ENCODE measurements around the gene LARP1. TPM values are rescaled to one million over a fixed set of nuclear protein-coding genes. Genes with fewer than 3 reads are reported as not detected.

The LARP1 gene
- total RNA-seq, 2 experiments from 2014 or later: 214 to 218 TPM

DNA sequence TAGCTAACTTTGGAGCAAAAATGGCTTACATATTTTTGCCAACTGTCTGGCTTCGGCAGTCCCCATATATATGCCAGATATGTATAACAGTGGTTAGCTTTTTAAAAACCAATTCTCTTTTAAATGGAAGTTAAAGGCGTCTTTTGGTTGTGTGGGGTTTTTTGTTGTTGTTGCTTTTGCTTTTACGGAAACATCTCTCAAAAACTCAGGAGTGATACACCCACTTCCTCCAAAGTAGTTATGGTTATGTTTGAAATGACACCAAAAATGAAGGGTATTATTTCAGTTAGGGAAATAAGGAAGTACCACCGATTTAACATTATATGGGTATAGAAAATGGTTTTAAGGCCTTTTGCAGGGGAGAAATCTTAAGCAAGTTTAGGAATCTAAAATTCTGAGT lies 105.6 kb downstream of the LARP1 start:
- Mint-ChIP-seq H3K9me3 (no peaks in the 10 kb centered on the region), H3K4me3 (peak overlapping the region; percentile 100), H3K27ac (peak overlapping the region; percentile 96), H3K4me1 (ENCODE audit: low read depth) (peaks cover 48% of the 10 kb centered on the region), H3K36me3 (ENCODE audit: low read depth) (peaks cover 57% of the 10 kb centered on the region), H3K27me3 (no peaks in the 10 kb centered on the region)
- POLR2A ChIA-PET: interaction anchor here (0.7 kb wide), 1 partner anchor 77 kb away, joined by 3 read pairs; the partner anchor contains the start of gene GEMIN5
- intact Hi-C loops (cut with micrococcal nuclease): no loop called here
- no peak for TF ChIP-seq CTCF (IDR thresholded peaks at IDR 0.05)
- DNase-seq (no peak), ATAC-seq (no peak)
- CTCF ChIA-PET: interaction anchor here (0.7 to 0.8 kb wide), 2 partner anchors 85 to 211 kb away, joined by 4 read pairs; no protein-coding TSS in a partner anchor

DNA sequence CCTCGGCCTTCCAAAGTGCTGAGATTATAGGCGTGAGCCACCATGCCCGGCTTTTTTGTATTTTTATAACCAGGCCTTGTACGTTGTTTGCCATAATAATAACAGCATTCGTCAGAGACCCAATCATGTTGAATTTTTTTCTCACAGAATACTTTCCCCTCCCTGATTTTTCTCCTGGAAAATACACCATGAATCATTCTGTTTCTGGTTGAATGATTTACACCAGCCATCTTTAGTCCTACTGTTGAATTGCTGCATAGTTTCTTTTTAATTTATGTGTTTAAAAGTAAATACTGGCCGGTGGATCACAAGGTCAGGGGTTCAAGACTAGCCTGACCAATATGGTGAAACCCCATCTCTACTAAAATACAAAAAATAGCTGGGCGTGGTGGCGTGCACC lies 106.8 kb downstream of the LARP1 start:
- intact Hi-C loops (cut with micrococcal nuclease): no loop called here
- Mint-ChIP-seq H3K9me3 (no peaks in the 10 kb centered on the region), H3K27ac (peak overlapping the region; percentile 46), H3K27me3 (no peaks in the 10 kb centered on the region), H3K4me3 (peak overlapping the region; percentile 33), H3K4me1 (ENCODE audit: low read depth) (peaks cover 53% of the 10 kb centered on the region), H3K36me3 (ENCODE audit: low read depth) (peaks cover 66% of the 10 kb centered on the region)
- no peak for ATAC-seq
- CTCF ChIA-PET: interaction anchor here (1.1 kb wide), 1 partner anchor 212 kb away, joined by 3 read pairs; no protein-coding TSS in a partner anchor
- POLR2A ChIA-PET: no interaction called here
- DNase-seq: no peak
- TF ChIP-seq CTCF (IDR thresholded peaks at IDR 0.05): no peak

GRCh38 chr5:154862766-154863165 lies 107.6 kb downstream of the LARP1 start:
- Mint-ChIP-seq H3K27me3 (no peaks in the 10 kb centered on the region), H3K4me1 (ENCODE audit: low read depth) (peaks cover 52% of the 10 kb centered on the region), H3K27ac (peak overlapping the region; percentile 62), H3K36me3 (ENCODE audit: low read depth) (peaks cover 69% of the 10 kb centered on the region), H3K4me3 (no peak overlapping the region), H3K9me3 (no peaks in the 10 kb centered on the region)
- no peak for ATAC-seq
- no peak for DNase-seq
- CTCF ChIA-PET: no interaction called here
- POLR2A ChIA-PET: no interaction called here
- intact Hi-C loops (cut with micrococcal nuclease): no loop called here
- TF ChIP-seq CTCF (IDR thresholded peaks at IDR 0.05): no peak

- ChIA-PET POLR2A (interaction anchor here (0.6 kb wide), 2 partner anchors 78 to 149 kb away, joined by 3 read pairs; no protein-coding TSS in a partner anchor), CTCF (interaction anchor here (1.5 kb wide), 1 partner anchor 212 kb away, joined by 3 read pairs; no protein-coding TSS in a partner anchor)
- intact Hi-C loops (cut with micrococcal nuclease): no loop called here
- DNase-seq (no peak), ATAC-seq (no peak)
- Mint-ChIP-seq H3K4me1 (ENCODE audit: low read depth) (peaks cover 52% of the 10 kb centered on the region), H3K36me3 (ENCODE audit: low read depth) (peaks cover 69% of the 10 kb centered on the region), H3K4me3 (no peak overlapping the region), H3K27me3 (no peaks in the 10 kb centered on the region), H3K9me3 (no peaks in the 10 kb centered on the region), H3K27ac (no peak overlapping the region)
- TF ChIP-seq CTCF (IDR thresholded peaks at IDR 0.05): no peak
Observed at GRCh38 chr5:154863291-154864080, 108.3 kb downstream of the LARP1 start.

All from activated CD8-positive, alpha-beta T cell treated with anti-CD3 and anti-CD28 coated beads for 36 hours (primary cell).